IgD-negative memory B cell (primary cell): Measurements from ENCODE around the gene ARHGAP27. TPM values are rescaled to one million over a fixed set of nuclear protein-coding genes. Genes with fewer than 3 reads are reported as not detected.

Experiments used
- H3K27ac Mint-ChIP-seq, 3 donors: one replicate each; pipeline ENCODE4 v1.8.0; 2020 to 2022; ENCODE audit warnings: mild to moderate bottlenecking in 3 of 3, mixed read lengths in 3 of 3, moderate library complexity in 1 of 3
- H3K27me3 Mint-ChIP-seq: one replicate; pipeline ENCODE4 v1.8.0; 2021; ENCODE audit warnings: mixed read lengths
- H3K36me3 Mint-ChIP-seq: one replicate; pipeline ENCODE4 v1.8.0; 2020; ENCODE audit warnings: mild to moderate bottlenecking, mixed read lengths
- H3K4me1 Mint-ChIP-seq, 3 donors: one replicate each; pipeline ENCODE4 v1.8.0; 2020 to 2022; ENCODE audit warnings: mixed read lengths in 3 of 3, mild to moderate bottlenecking in 1 of 3
- H3K4me3 Mint-ChIP-seq, 4 donors: one replicate each; pipeline ENCODE4 v1.8.0; 2020 to 2022; ENCODE audit warnings: mild to moderate bottlenecking in 4 of 4, mixed read lengths in 4 of 4, moderate library complexity in 3 of 4
- H3K9me3 Mint-ChIP-seq, 3 donors: one replicate each; pipeline ENCODE4 v1.8.0; 2020 to 2021; ENCODE audit warnings: mixed read lengths in 3 of 3, mild to moderate bottlenecking in 1 of 3
- polyA plus RNA-seq: library from polyadenylated mRNA; unstranded; fragments of 300-500 nt; fragmentation: Illumina TruSeq; gene quantifications from one replicate; pipeline ENCODE4 v1.2.3, GENCODE V29; 2021

Gene ARHGAP27
- polyA plus RNA-seq, 1 donor from 2014 or later, result 65.3 TPM

DNA sequence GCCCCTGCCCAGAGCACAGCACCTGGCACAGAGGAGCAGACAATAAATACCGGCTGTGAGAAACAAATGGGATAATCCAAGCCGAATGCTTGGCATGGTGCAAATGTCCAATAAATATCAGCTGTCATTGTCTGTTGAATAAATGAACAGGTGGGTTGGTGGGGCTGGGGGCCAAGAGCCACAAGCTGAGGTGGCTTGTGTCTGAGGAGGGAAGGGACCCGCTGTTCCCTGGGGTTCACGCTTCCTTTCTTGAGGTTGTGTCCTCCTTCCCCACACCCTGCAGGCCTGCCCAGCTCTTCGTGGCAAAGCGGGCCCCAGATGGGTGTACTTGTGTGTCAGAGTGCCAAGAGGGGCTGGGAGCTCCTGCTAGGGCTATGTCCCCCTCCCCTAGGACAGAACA lies 38.6 kb downstream of the ARHGAP27 start:
- Mint-ChIP-seq H3K36me3 (peaks cover 2% of the 10 kb centered on the region), H3K27ac (no peak overlapping the region), H3K4me1 (peaks cover 0 to 7% (median 6%) of the 10 kb centered on the region in 3 donors), H3K27me3 (no peaks in the 10 kb centered on the region), H3K9me3 (no peaks in the 10 kb centered on the region), H3K4me3 (no peak overlapping the region)

DNA sequence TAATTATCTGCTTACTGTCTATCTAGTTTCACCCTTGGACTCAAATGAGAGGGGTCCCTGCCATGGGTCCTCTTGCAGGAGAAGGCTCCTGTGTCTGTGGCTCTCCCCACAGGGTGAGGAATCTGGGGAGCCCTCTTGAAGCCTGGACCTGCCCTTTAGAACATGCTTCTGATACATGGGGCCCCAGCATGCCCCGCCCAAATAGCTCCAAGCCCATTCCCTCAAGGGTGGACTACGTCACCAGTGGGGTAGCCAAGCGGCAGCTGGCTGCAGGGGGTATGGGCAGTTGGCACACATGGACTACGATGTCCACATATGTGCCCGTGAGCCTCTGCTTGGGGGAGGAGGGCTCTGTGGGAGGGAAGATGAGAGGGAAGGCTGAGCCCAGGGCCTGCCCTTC lies 39.3 kb downstream of the ARHGAP27 start:
- no peaks in the 10 kb centered on the region for H3K27me3 Mint-ChIP-seq
- no peaks in the 10 kb centered on the region for H3K9me3 Mint-ChIP-seq
- peaks cover 0 to 7% (median 6%) of the 10 kb centered on the region in 3 donors for H3K4me1 Mint-ChIP-seq
- no peak overlapping the region for H3K4me3 Mint-ChIP-seq
- H3K27ac Mint-ChIP-seq, result peak overlapping the region in 1 of 3 donors; percentile 24
- H3K36me3 Mint-ChIP-seq, result peaks cover 4% of the 10 kb centered on the region

DNA sequence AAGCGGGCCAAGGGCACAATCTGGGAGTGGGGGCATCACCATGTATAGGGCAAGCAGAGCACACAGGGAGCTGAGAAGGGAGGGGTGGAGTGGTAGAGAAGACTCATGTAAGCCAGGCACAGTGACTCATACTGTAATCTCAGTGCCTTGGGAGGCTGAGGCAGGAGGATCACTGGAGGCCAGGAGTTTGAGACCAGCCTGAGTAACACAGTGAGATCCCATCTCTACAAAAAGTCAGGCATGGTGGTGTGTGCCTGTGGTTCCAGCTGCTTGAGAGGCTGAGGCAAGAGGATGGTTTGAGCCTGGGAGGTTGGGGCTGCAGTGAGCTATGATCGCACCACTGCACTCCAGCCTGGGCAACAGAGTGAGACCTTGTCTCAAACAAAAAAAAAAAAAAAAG lies 40.8 kb downstream of the ARHGAP27 start:
- peaks cover 2% of the 10 kb centered on the region for H3K36me3 Mint-ChIP-seq
- H3K27ac Mint-ChIP-seq, result peak overlapping the region in 1 of 3 donors; percentile 79
- peaks cover 0 to 7% (median 6%) of the 10 kb centered on the region in 3 donors for H3K4me1 Mint-ChIP-seq
- peaks cover 2% of the 10 kb centered on the region for H3K27me3 Mint-ChIP-seq
- peak overlapping the region in 1 of 4 donors; percentile 56 for H3K4me3 Mint-ChIP-seq
- no peaks in the 10 kb centered on the region for H3K9me3 Mint-ChIP-seq

DNA sequence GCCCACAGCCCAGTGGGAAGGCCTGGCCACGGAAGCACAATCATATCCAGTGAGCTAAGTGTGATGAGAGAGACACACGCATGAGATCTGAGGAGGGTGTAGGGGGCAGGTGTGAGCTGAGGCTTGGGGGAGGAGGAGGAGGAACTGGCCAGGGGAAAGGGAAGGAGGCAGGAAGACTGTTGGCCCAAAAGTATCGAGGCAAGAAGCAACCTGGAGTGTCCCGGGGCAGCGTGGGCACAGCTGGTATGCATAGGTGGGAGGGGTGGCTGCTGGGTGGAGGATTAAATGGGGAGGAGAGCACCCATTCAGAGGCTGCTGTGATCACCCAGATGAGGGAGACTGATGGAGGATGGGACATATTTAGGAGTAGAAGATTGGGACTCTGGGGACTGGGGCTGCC lies 41.4 kb downstream of the ARHGAP27 start:
- peaks cover 0 to 7% (median 6%) of the 10 kb centered on the region in 3 donors for H3K4me1 Mint-ChIP-seq
- peak overlapping the region in 1 of 3 donors; percentile 79 for H3K27ac Mint-ChIP-seq
- H3K4me3 Mint-ChIP-seq, result no peak overlapping the region
- peaks cover 2% of the 10 kb centered on the region for H3K36me3 Mint-ChIP-seq
- H3K9me3 Mint-ChIP-seq, result no peaks in the 10 kb centered on the region
- H3K27me3 Mint-ChIP-seq, result peaks cover 2% of the 10 kb centered on the region

DNA sequence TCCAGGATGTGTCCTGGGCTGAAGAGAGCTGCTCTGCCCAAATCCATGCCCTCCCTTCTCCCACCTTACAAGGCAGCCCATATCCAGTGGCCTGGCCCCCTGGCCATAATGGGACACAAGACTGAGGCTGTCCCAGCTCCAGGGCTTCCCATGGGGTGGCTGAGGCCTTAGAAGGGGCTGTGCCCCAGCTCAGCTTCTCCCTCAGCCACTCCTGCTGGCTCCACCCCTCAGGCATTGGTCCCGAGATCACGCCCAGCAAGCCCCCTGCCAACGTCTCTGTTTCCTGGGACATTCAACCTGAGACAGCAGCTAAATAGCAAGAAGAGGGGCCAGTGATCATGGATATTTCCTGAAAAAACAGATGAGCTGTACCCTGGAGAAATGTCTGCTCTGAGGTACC lies 43.3 kb downstream of the ARHGAP27 start:
- H3K4me3 Mint-ChIP-seq, result no peak overlapping the region
- H3K36me3 Mint-ChIP-seq, result peaks cover 2% of the 10 kb centered on the region
- peaks cover 4 to 8% (median 4%) of the 10 kb centered on the region in 3 donors for H3K4me1 Mint-ChIP-seq
- peaks cover 5% of the 10 kb centered on the region for H3K27me3 Mint-ChIP-seq
- no peak overlapping the region for H3K27ac Mint-ChIP-seq
- no peaks in the 10 kb centered on the region for H3K9me3 Mint-ChIP-seq

DNA sequence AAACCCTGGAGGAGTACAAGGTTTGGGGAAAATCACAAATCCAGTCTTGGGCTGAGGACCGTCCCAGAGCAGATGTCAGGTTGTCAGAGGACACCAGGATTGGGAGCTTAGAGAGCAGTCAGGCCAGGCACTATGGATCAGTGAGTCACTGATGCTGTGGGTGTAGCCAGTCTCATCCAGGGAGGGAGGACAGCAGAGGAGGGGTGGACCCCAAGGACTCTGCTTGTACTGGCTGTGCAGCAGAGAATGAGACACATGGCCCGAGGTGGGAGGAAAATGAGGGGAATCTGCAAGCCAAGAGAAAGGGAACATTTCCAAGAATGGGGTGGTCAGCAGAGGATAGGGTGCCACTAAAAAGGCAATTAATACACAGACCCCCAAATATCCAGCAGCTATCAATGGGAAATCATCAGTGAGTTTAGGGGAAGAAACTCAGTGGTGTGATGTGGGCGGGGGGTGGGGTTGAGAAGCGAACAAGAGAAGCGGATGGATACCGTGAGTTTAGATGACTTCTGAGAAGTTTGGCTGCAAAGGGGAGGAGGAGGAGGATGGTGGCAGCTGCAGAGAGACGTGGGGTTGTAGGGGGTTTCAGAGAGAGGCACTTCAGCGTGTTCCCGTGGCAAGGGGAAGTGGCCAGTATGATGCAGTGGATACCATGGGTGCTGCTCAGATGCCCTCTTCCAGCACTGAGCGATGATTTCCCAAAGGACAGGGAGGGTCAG lies 43.9 kb downstream of the ARHGAP27 start:
- Mint-ChIP-seq H3K9me3 (no peaks in the 10 kb centered on the region), H3K4me3 (no peak overlapping the region), H3K27me3 (peaks cover 5% of the 10 kb centered on the region), H3K36me3 (peaks cover 2% of the 10 kb centered on the region), H3K4me1 (peaks cover 4 to 8% (median 4%) of the 10 kb centered on the region in 3 donors), H3K27ac (peak overlapping the region in 1 of 3 donors; percentile 21)

DNA sequence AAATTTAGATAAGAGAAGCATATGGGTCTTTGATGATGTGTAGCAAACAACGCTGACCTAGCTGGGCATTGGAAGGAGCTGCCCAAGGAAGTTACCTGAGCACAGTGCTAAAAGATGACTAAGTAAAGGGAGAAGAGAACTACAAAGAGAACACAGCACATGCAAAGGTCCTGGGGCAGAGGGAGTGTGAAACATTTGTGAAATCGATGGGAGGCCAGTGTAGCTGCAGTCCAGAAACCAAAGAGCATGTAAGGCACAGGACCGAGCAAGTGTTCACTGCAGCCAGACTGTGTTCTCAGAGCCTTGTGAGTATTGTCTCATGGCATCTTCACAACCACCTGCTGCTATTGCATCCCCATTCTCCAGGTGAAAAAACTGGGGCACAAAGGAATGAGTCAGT lies 44.9 kb downstream of the ARHGAP27 start:
- Mint-ChIP-seq H3K4me1 (peaks cover 4 to 8% (median 7%) of the 10 kb centered on the region in 3 donors), H3K36me3 (peaks cover 6% of the 10 kb centered on the region), H3K27ac (no peak overlapping the region), H3K27me3 (peaks cover 6% of the 10 kb centered on the region), H3K4me3 (no peak overlapping the region), H3K9me3 (no peaks in the 10 kb centered on the region)

DNA sequence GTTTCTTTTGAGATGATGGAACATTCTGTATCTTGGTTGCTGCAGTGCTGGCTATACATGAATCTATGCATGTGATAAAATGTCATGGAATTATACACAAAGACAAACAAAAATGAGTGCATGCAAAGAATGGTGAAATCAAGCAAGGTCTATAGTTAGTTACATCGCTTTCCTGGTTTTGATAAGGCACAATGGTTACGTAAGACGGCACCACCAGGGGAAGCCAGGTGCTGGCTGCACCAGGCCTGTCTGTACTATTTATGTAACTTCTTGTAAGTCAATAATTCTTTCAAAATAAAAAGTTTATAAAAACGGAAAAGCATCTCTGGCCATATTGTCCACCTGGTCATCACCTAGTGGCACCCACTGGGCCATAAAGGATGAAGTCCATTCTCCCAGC lies 46.5 kb downstream of the ARHGAP27 start:
- H3K4me1 Mint-ChIP-seq, result peaks cover 3 to 4% (median 4%) of the 10 kb centered on the region in 3 donors
- no peak overlapping the region for H3K4me3 Mint-ChIP-seq
- H3K36me3 Mint-ChIP-seq, result peaks cover 6% of the 10 kb centered on the region
- no peaks in the 10 kb centered on the region for H3K9me3 Mint-ChIP-seq
- peaks cover 6% of the 10 kb centered on the region for H3K27me3 Mint-ChIP-seq
- H3K27ac Mint-ChIP-seq, result no peak overlapping the region

DNA sequence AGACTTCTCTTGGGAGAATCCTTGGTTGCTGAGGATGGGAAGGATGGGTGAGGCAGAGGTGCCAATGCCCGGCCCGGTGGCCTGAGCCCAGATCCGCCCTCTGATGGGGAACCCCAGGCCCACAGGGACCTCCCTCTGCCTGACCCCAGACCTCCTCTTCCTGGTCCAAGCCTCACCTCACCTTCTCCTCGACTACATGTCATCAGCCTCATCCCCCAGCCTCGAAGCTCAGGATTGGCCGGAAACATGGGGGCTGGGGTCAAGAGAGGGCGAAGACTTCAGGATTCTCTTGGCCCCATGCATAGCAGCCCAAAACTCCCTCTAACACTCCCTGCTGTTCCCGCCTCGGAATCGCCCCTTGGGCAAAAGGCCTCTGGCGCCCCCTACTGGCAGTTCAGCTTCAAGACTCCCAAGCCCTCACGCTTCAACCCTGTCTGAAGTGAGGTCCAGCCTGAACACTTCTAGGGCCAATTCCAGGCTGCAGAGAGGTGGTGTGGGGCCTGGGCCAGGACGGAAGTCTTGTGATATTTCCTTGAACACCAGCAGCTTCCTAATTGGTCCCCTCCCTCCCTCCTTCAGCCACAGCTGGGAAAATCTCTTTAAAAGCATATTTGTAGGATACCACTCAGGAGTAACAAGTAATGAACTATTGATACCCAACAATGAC lies 47.2 kb downstream of the ARHGAP27 start:
- H3K4me1 Mint-ChIP-seq, result peaks cover 3 to 4% (median 4%) of the 10 kb centered on the region in 3 donors
- no peak overlapping the region for H3K27ac Mint-ChIP-seq
- peaks cover 10% of the 10 kb centered on the region for H3K27me3 Mint-ChIP-seq
- H3K36me3 Mint-ChIP-seq, result peaks cover 6% of the 10 kb centered on the region
- peak overlapping the region in 1 of 4 donors; percentile 66 for H3K4me3 Mint-ChIP-seq
- H3K9me3 Mint-ChIP-seq, result no peaks in the 10 kb centered on the region

DNA sequence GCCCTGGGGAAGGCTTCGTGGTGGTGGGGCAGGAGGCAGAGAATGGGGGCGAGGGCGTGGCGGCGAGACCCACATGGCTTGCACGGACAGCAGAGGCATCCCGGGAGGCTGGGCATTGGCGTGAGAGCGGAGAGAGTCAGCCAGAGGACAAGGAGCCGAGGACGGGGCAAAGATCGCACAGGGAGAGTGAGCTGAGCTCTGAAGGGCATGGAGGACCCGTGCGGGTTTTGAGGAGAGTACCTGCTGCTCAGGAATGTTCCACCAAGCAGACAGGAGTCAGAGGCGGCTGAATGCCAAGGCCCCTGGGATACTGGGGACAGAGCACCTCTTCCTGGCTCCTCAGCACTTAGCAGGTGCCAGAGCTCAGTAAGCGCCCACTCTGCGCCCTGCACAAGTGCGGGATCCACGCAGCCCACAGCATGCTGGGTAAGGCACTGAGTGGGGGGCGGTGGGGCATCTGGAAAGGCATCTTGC lies 47.8 kb downstream of the ARHGAP27 start:
- H3K27ac Mint-ChIP-seq, result peak overlapping the region in 2 of 3 donors; percentile 23 to 83

DNA sequence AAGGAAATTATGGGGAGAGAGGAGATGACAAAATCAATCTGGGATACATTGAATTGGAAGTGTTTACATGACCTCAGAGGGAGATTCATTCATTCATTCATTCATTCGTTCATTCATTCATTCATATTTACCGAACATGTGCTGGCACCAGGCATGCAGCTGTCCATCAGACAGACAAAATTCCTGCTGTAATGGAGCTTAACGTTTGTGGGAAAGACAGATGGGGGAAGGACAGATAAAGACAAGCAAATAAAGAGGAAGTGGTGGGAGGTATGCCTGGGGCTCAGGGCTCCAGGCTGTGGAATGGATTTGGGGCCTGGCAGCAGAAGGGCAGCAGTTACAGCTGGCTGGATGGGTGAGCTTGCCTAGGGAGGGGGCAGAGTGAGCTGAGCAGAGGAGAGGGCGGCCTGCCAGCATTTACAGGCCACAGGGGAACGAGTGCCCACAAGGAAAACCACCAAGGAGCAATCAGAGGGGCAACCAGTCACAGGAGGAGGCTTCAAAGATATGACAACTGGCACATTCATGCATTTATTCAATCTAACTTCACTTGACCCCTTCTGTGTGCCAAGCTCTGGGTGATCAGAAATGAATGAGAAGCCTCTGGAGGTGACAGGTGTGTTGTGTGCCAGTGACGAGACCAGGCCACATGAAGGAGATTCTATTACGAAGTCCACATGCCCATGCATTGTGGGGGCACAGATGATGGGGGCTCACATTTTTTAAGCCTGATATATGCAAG lies 48.5 kb downstream of the ARHGAP27 start:
- Mint-ChIP-seq H3K36me3 (peaks cover 6% of the 10 kb centered on the region), H3K27me3 (peaks cover 12% of the 10 kb centered on the region), H3K9me3 (no peaks in the 10 kb centered on the region), H3K27ac (peak overlapping the region in 2 of 3 donors; percentile 23 to 83), H3K4me1 (peaks cover 7 to 8% (median 7%) of the 10 kb centered on the region in 3 donors), H3K4me3 (no peak overlapping the region)

More for the DNA sequence above, 47.8 kb downstream of the ARHGAP27 start:
- Mint-ChIP-seq H3K4me3 (no peak overlapping the region), H3K27me3 (peaks cover 12% of the 10 kb centered on the region), H3K9me3 (no peaks in the 10 kb centered on the region), H3K4me1 (peaks cover 4 to 7% (median 7%) of the 10 kb centered on the region in 3 donors), H3K36me3 (peaks cover 6% of the 10 kb centered on the region)

DNA sequence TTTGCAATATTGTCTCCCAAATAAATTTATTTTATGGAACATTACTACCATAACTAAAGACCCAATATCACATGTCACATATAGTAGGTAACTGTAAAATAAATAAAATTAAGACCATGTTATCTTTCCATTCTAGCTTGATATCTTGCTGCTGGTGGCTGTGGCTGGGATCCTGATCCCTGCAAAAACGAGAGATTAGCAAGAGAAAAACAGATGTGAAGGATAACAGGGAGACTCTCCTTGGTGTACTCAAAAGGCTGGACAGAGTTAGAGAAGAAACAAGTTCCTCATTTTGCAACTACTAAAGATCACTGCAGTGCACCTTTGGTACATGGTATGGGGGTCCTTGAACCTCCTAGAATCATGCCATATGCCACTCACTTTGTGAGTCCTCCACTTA lies 49.7 kb downstream of the ARHGAP27 start:
- H3K27me3 Mint-ChIP-seq, result peaks cover 16% of the 10 kb centered on the region
- peaks cover 7 to 8% (median 7%) of the 10 kb centered on the region in 3 donors for H3K4me1 Mint-ChIP-seq
- no peaks in the 10 kb centered on the region for H3K9me3 Mint-ChIP-seq
- peaks cover 4% of the 10 kb centered on the region for H3K36me3 Mint-ChIP-seq
- no peak overlapping the region for H3K4me3 Mint-ChIP-seq
- no peak overlapping the region for H3K27ac Mint-ChIP-seq

DNA sequence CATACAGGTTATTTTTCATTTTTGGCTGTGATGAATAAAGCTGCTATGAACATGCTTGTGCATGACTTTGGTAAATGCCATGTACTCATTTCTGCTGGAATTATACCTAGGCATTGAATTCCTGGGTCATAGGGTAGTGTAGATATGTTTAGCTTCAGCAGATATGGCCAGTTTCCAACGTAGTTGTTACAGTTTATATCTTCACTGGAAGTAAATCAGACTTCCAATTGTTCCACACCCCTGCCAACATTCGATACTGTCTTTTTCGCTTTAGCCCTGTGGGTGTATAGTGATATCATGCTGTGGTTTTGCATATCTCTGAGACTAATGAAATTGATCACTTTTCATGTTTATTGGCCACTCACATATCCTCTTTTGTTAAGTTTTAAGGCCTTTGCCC lies 50.4 kb downstream of the ARHGAP27 start:
- Mint-ChIP-seq H3K4me1 (peaks cover 7 to 8% (median 7%) of the 10 kb centered on the region in 3 donors), H3K27me3 (peaks cover 14% of the 10 kb centered on the region), H3K36me3 (peaks cover 4% of the 10 kb centered on the region), H3K9me3 (no peaks in the 10 kb centered on the region), H3K4me3 (no peak overlapping the region), H3K27ac (no peak overlapping the region)

DNA sequence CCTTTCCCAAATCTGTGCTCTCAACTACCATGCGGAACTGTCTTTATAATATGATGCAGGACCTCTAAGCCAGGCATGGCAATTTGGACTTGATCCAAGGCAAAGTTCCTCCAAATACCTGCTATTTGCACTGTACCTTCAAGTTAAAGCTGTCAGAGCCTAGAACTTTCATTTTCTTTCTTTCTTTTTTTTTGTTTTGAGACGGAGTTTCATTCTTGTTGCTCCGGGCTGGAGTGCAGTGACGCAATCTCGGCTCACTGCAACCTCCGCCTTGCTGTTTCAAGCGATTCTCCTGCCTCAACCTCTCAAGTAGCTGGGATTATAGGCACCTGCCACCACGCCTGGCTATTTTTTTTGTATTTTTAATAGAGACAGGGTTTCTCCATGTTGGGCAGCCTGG lies 51.7 kb downstream of the ARHGAP27 start:
- Mint-ChIP-seq H3K27me3 (peaks cover 14% of the 10 kb centered on the region), H3K27ac (no peak overlapping the region)

More for the DNA sequence above, 51.7 kb downstream of the ARHGAP27 start:
- Mint-ChIP-seq H3K4me1 (peaks cover 7 to 8% (median 7%) of the 10 kb centered on the region in 3 donors), H3K4me3 (no peak overlapping the region), H3K9me3 (no peaks in the 10 kb centered on the region), H3K36me3 (peaks cover 4% of the 10 kb centered on the region)
